Measurements from ENCODE around the gene CYBA.

DNA sequence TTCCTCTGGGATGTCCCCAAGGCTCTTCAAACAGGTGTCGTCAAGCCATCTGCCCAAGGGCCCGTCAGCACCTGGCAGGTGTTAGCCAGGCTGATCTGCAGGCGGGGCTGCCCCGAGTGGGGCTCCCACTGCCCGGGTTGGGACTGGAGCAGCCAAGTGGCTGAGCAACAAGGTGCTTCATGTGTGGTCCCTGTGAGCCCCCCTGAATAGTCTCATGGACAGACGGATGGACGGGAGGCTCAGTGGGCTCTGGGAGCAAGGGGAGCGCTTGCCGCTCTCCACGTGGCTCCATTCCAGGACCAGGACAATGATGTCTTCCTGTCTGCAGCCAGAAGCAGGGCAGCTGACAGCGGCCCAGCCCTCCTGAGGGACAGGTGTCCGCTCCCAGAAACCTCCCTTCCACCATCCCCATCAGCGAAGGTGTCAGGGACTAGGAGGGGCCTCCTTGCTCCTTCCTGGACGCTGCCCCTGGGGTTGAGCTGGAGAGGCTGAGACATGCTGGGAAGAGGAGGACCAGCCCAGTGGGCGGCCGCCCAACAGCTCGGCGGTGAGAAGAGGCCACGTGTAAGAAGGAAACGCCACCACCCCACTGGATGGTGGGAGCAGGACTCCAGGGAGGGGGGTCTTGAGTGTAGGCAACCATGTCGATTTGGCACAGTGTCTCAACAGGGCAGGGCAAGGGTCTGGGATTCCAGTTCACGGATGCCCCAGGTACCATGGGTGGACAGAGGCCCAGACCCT is 25.8 kb upstream of the CYBA start:
- TF ChIP-seq, protein P1, sequence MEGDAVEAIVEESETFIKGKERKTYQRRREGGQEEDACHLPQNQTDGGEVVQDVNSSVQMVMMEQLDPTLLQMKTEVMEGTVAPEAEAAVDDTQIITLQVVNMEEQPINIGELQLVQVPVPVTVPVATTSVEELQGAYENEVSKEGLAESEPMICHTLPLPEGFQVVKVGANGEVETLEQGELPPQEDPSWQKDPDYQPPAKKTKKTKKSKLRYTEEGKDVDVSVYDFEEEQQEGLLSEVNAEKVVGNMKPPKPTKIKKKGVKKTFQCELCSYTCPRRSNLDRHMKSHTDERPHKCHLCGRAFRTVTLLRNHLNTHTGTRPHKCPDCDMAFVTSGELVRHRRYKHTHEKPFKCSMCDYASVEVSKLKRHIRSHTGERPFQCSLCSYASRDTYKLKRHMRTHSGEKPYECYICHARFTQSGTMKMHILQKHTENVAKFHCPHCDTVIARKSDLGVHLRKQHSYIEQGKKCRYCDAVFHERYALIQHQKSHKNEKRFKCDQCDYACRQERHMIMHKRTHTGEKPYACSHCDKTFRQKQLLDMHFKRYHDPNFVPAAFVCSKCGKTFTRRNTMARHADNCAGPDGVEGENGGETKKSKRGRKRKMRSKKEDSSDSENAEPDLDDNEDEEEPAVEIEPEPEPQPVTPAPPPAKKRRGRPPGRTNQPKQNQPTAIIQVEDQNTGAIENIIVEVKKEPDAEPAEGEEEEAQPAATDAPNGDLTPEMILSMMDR (optimal IDR thresholded peaks at IDR 0.05 in 1 of 3, IDR thresholded peaks at IDR 0.05 in 1 of 3, conservative IDR thresholded peaks at IDR 0.05 in 1 of 3; ENCODE audit: extremely low read depth in 1 of 3, insufficient read depth in 2 of 3, low read length in 3 of 3): no peak
- no peak for TF ChIP-seq EZH2 (IDR thresholded peaks at IDR 0.05; ENCODE audit: low read length)
